H9 (cell line): ENCODE measurements around the gene APCDD1L. TPM values are rescaled to one million over a fixed set of nuclear protein-coding genes. Genes with fewer than 3 reads are reported as not detected.

Source experiments
- DNase-seq: peaks from one replicate; pipeline ENCODE4 v3.0.0-alpha.2; 2017
- H2AFZ ChIP-seq: one replicate; pipeline ENCODE4 v1.6.1; 2013; ENCODE audit warnings: mild to moderate bottlenecking, low read length, control low read depth, moderate library complexity
- H2AK5ac ChIP-seq: 2 replicates; pipeline ENCODE4 v1.6.1; 2013; ENCODE audit warnings: low read length, control low read depth, mixed read lengths; ENCODE audit not compliant: insufficient read length
- H2BK120ac ChIP-seq: one replicate; pipeline ENCODE4 v1.6.1; 2013; ENCODE audit warnings: low read depth, mild to moderate bottlenecking, low read length, control low read depth, inconsistent platforms; ENCODE audit not compliant: poor library complexity, severe bottlenecking
- H2BK12ac ChIP-seq: 2 replicates; pipeline ENCODE4 v1.6.1; 2013; ENCODE audit warnings: low read length, control low read depth, mixed read lengths, low read depth; ENCODE audit not compliant: insufficient read length
- H2BK15ac ChIP-seq: 2 replicates; pipeline ENCODE4 v1.6.1; 2013; ENCODE audit warnings: low read depth, low read length, control low read depth
- H2BK20ac ChIP-seq: one replicate; pipeline ENCODE4 v1.6.1; 2013; ENCODE audit warnings: low read depth, mild to moderate bottlenecking, low read length, control low read depth, inconsistent platforms; ENCODE audit not compliant: poor library complexity, severe bottlenecking
- H2BK5ac ChIP-seq: 2 replicates; pipeline ENCODE4 v1.6.1; 2013; ENCODE audit warnings: low read length, control low read depth, mixed read lengths; ENCODE audit not compliant: insufficient read length
- H3K14ac ChIP-seq: 2 replicates; pipeline ENCODE4 v1.6.1; 2013; ENCODE audit warnings: low read length, control low read depth; ENCODE audit not compliant: insufficient read depth
- H3K18ac ChIP-seq: 2 replicates; pipeline ENCODE4 v1.6.1; 2013; ENCODE audit warnings: low read depth, mild to moderate bottlenecking, mixed read lengths, low read length, control low read depth; ENCODE audit not compliant: insufficient read length
- H3K23ac ChIP-seq: 2 replicates; pipeline ENCODE4 v1.6.1; 2013; ENCODE audit warnings: low read length, control low read depth, mixed read lengths, low read depth; ENCODE audit not compliant: insufficient read length
- H3K23me2 ChIP-seq: 2 replicates; pipeline ENCODE4 v1.6.1; 2013; ENCODE audit warnings: low read depth, mild to moderate bottlenecking, mixed read lengths, low read length, control low read depth; ENCODE audit not compliant: insufficient read length, poor library complexity, severe bottlenecking
- H3K27ac ChIP-seq: 2 replicates; pipeline ENCODE4 v1.5.1; 2013; ENCODE audit warnings: low read length, control low read depth, mixed read lengths, low read depth; ENCODE audit not compliant: insufficient read length
- H3K27me3 ChIP-seq: 2 replicates; pipeline ENCODE4 v1.6.1; 2013; ENCODE audit warnings: low read length, control low read depth, inconsistent platforms; ENCODE audit not compliant: insufficient read depth
- H3K4ac ChIP-seq: 2 replicates; pipeline ENCODE4 v1.6.1; 2013; ENCODE audit warnings: low read depth, mild to moderate bottlenecking, control low read depth, inconsistent platforms, low read length, moderate library complexity
- H3K4me1 ChIP-seq: 2 replicates; pipeline ENCODE4 v1.6.1; 2013; ENCODE audit warnings: low read length, control low read depth, inconsistent platforms; ENCODE audit not compliant: insufficient read depth
- H3K4me2 ChIP-seq: 2 replicates; pipeline ENCODE4 v1.6.1; 2013; ENCODE audit warnings: low read length, control low read depth, mixed read lengths; ENCODE audit not compliant: insufficient read length, insufficient read depth
- H3K56ac ChIP-seq: 2 replicates; pipeline ENCODE4 v1.6.1; 2013; ENCODE audit warnings: low read depth, mild to moderate bottlenecking, mixed read lengths, low read length, control low read depth; ENCODE audit not compliant: insufficient read length
- H3K79me1 ChIP-seq: 2 replicates; pipeline ENCODE4 v1.6.1; 2013; ENCODE audit warnings: low read depth, mild to moderate bottlenecking, moderate library complexity, low read length, control low read depth, inconsistent platforms; ENCODE audit not compliant: insufficient read depth, poor library complexity, severe bottlenecking
- H3K79me2 ChIP-seq: 2 replicates; pipeline ENCODE4 v1.6.1; 2013; ENCODE audit warnings: low read length, control low read depth, inconsistent platforms; ENCODE audit not compliant: insufficient read depth
- H3K9ac ChIP-seq: 2 replicates; pipeline ENCODE4 v1.6.1; 2013; ENCODE audit warnings: low read length, control low read depth, mixed read lengths; ENCODE audit not compliant: insufficient read length; ENCODE audit errors: extremely low read depth
- H3K9me3 ChIP-seq: one replicate; pipeline ENCODE4 v1.6.1; 2013; ENCODE audit warnings: low read depth, low read length, inconsistent platforms; ENCODE audit not compliant: control insufficient read depth
- H3T11ph ChIP-seq: one replicate; pipeline ENCODE4 v1.6.1; 2013; ENCODE audit warnings: mild to moderate bottlenecking, low read length, control low read depth, inconsistent platforms
- H4K20me1 ChIP-seq: one replicate; pipeline ENCODE4 v1.6.1; 2013; ENCODE audit not compliant: control insufficient read depth, insufficient read length, insufficient read depth
- H4K5ac ChIP-seq: 2 replicates; pipeline ENCODE4 v1.6.1; 2013; ENCODE audit warnings: low read depth, mild to moderate bottlenecking, mixed read lengths, low read length, control low read depth; ENCODE audit not compliant: insufficient read length
- H4K8ac ChIP-seq: replicated peaks from 2 replicates; pipeline ENCODE4 v1.6.1; 2013; ENCODE audit warnings: low read length, control low read depth, mixed read lengths, low read depth; ENCODE audit not compliant: insufficient read length
- H4K91ac ChIP-seq: 2 replicates; pipeline ENCODE4 v1.6.1; 2013; ENCODE audit warnings: low read depth, mild to moderate bottlenecking, moderate library complexity, mixed read lengths, low read length, control low read depth; ENCODE audit not compliant: insufficient read length
- H3K27ac Mint-ChIP-seq, 3 experiments: 2 replicates in 2 of 3; 3 replicates in 1 of 3; pipeline ENCODE4 v1.8.0; 2020 to 2021; ENCODE audit warnings: mixed read lengths in 3 of 3, mild to moderate bottlenecking in 1 of 3, moderate library complexity in 1 of 3
- H3K27me3 Mint-ChIP-seq: 2 replicates; pipeline ENCODE4 v1.8.0; 2021; ENCODE audit warnings: low read depth, mild to moderate bottlenecking, moderate library complexity, mixed read lengths
- H3K36me3 Mint-ChIP-seq, 3 experiments: 2 replicates in 2 of 3; 3 replicates in 1 of 3; pipeline ENCODE4 v1.8.0; 2020 to 2021; ENCODE audit warnings: low read depth in 3 of 3, mixed read lengths in 3 of 3; ENCODE audit not compliant: insufficient read depth in 1 of 3
- H3K4me1 Mint-ChIP-seq, 2 experiments: 2 replicates each; pipeline ENCODE4 v1.8.0; 2020; ENCODE audit warnings: mixed read lengths in 2 of 2
- H3K4me3 Mint-ChIP-seq, 2 experiments: 2 replicates in 1 of 2; 3 replicates in 1 of 2; pipeline ENCODE4 v1.8.0; 2020 to 2021; ENCODE audit warnings: mild to moderate bottlenecking in 2 of 2, mixed read lengths in 2 of 2, moderate library complexity in 1 of 2
- H3K9me3 Mint-ChIP-seq, 2 experiments: 2 replicates in 1 of 2; 3 replicates in 1 of 2; pipeline ENCODE4 v1.8.0; 2020; ENCODE audit warnings: mild to moderate bottlenecking in 2 of 2, mixed read lengths in 2 of 2, moderate library complexity in 1 of 2
- CTCF ChIP-seq: fragments of 200-600 bp; sonication (generic); conservative IDR thresholded peaks from 3 replicates; pipeline ENCODE4 v1.8.0; 2021; ENCODE audit warnings: antibody characterized with exemption, mild to moderate bottlenecking
- WGBS: extraction: QIAGEN DNeasy Blood & Tissue Kit; methylation state at CpG from one replicate; pipeline ENCODE4 v1.1.7; 2013; ENCODE audit warnings: missing lambda C conversion rate, low lambda C conversion rate, mixed read lengths; ENCODE audit not compliant: insufficient read length; ENCODE audit errors: extremely low coverage; 5-methylcytosine and 5-hydroxymethylcytosine counted together
- total RNA-seq: library from RNA; stranded (reverse); gene quantifications from 2 replicates; pipeline ENCODE4 v1.2.1, GENCODE V29; 2021

The APCDD1L gene
- total RNA-seq, 1 experiment from 2014 or later: 0.68 TPM

GRCh38 chr20:58543274-58543673 lies 28.1 kb upstream of the APCDD1L start:
- H4K8ac ChIP-seq: no peak overlapping the region

More at GRCh38 chr20:58543274-58543673, 28.1 kb upstream of the APCDD1L start:
- H3K4me1 ChIP-seq: no peaks in the 10 kb centered on the region
- no peaks in the 10 kb centered on the region for H4K20me1 ChIP-seq
- H3K4me1 Mint-ChIP-seq: peaks cover 10 to 14% of the 10 kb centered on the region in 2 experiments
- no peak overlapping the region for H4K5ac ChIP-seq
- no peak overlapping the region for H3K4me2 ChIP-seq
- H2BK15ac ChIP-seq: no peak overlapping the region
- no peak overlapping the region for H3K27ac Mint-ChIP-seq
- no peak overlapping the region for H3K9ac ChIP-seq
- no peaks in the 10 kb centered on the region for H3K23me2 ChIP-seq
- H3K79me2 ChIP-seq: no peaks in the 10 kb centered on the region
- DNase-seq: no peak
- H2AFZ ChIP-seq: no peak overlapping the region
- H3K56ac ChIP-seq: no peak overlapping the region
- peaks cover 0 to 3% of the 10 kb centered on the region in 2 experiments; a peak in 2 of 5 replicates for H3K9me3 Mint-ChIP-seq
- H4K91ac ChIP-seq: no peak overlapping the region
- H2BK120ac ChIP-seq: no peak overlapping the region
- no peak overlapping the region for H2BK5ac ChIP-seq
- H3K18ac ChIP-seq: no peak overlapping the region
- H3K4me3 Mint-ChIP-seq: no peak overlapping the region
- H3K23ac ChIP-seq: no peak overlapping the region
- H3K14ac ChIP-seq: no peak overlapping the region
- no peak overlapping the region for H2AK5ac ChIP-seq
- H2BK20ac ChIP-seq: no peak overlapping the region
- H3K27ac ChIP-seq: no peak overlapping the region
- H2BK12ac ChIP-seq: no peak overlapping the region
- no peaks in the 10 kb centered on the region; the same call in 1 of the 2 replicates for H3K27me3 ChIP-seq
- H3K9me3 ChIP-seq: no peaks in the 10 kb centered on the region
- H3K36me3 Mint-ChIP-seq: no peaks in the 10 kb centered on the region; a peak in 1 of 7 replicates
- TF ChIP-seq CTCF: no peak
- H3K79me1 ChIP-seq: no peaks in the 10 kb centered on the region
- no peak overlapping the region for H3T11ph ChIP-seq
- H3K4ac ChIP-seq: no peak overlapping the region
- peaks cover 4% of the 10 kb centered on the region for H3K27me3 Mint-ChIP-seq
- no CpG with 5 or more reads among the region's 6 CpGs for WGBS
